NCI-H2171 treated with DMSO at 0.1 percent for 48 hours (cell line): ENCODE measurements around the gene KLF17.

Source experiments
- DNase-seq: peaks from one replicate; lab custom pipeline; 2025; lab: John Stamatoyannopoulos, UW

The KLF17 gene, protein sequence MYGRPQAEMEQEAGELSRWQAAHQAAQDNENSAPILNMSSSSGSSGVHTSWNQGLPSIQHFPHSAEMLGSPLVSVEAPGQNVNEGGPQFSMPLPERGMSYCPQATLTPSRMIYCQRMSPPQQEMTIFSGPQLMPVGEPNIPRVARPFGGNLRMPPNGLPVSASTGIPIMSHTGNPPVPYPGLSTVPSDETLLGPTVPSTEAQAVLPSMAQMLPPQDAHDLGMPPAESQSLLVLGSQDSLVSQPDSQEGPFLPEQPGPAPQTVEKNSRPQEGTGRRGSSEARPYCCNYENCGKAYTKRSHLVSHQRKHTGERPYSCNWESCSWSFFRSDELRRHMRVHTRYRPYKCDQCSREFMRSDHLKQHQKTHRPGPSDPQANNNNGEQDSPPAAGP

DNA sequence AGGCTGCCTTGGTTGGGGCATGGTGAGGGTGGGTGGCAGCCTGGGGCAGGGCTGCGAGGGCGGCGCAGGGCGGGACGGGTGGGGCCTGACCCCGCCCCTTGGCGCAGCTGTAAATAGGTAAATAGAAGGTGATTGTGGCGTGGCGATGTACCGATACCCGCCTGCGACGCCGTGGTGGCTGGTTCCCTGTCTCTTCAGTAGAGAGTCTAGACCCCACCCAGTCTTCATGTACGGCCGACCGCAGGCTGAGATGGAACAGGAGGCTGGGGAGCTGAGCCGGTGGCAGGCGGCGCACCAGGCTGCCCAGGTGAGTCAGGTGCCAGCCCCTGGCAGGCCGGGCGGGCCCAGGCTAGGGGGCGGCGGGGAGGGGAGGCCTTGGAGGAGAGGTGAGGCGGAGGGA is at the start of gene KLF17:
KLF17 (plus strand) TSS at position 140 of the 400 bp plus-strand sequence; CDS start at position 227, 87 bp downstream.
- DNase-seq, result no peak

GRCh38 chr1:44071461-44071860 is 47.2 kb upstream of the KLF17 start:
- DNase-seq, result no peak

DNA sequence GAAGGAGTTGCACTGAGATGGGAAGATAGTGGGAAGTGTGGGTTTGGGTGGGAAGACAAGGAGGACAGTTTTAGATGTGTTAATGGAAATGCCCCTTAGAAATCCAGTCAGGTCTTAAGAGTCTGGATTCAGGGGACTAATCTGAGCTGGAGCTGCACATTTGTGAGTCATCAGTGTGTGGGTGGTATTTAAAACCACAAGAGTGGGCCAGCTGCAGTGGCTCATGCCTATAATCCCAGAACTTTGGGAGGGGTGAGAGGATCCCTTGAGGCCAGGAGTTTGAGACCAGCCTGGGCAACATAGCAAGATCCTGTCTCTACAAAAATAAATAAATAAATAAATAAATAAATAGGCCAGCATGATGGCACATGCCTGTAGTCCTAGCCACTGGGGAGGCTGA is 46.4 kb upstream of the KLF17 start:
- no peak for DNase-seq

- no peak for DNase-seq
These were observed 45.8 kb upstream of the KLF17 start for GRCh38 chr1:44072821-44073220.

DNA sequence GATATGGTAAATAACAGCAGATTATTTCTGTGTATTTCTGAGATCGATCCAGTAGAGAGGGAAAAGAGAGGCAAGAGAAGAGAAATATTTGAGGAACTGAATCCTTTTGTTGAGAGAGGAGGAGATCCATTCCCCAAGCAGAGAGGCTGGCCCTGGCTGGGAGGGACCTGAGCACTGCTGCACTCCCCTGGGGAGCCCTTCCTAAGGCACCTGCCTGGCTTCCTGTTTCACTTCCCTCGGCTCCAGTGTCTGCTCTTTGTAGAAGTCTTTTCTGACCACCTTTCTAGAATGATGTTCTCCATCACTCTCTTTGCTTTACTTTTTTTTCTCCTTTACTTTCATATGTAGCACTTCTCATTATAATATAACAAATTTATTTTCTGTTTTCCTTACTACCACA is 45.1 kb upstream of the KLF17 start:
- no peak for DNase-seq

- DNase-seq, result no peak
These were observed 44.2 kb upstream of the KLF17 start for GRCh38 chr1:44074415-44074814.

DNA sequence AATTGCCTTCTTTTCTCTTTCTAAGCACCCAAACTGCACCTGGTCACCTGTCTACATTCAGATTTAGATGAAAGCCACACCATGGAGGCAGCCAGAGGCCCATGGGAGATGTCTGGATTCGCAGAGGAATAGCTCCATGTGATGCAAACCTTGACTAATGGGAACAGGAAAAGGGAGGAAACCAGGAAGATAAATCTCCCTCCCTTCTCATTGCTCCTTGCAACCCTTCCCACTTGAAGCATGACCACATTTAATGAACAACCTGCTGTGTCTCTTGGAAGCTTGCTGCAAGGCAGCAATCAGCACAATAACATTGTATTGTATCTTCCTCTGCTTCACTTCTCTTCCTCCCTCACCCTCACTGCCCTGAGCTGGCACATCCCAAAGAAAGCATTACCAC is 42.6 kb upstream of the KLF17 start:
- peak; percentile 18 for DNase-seq

GRCh38 chr1:44077421-44077820 is 41.2 kb upstream of the KLF17 start:
- no peak for DNase-seq

DNA sequence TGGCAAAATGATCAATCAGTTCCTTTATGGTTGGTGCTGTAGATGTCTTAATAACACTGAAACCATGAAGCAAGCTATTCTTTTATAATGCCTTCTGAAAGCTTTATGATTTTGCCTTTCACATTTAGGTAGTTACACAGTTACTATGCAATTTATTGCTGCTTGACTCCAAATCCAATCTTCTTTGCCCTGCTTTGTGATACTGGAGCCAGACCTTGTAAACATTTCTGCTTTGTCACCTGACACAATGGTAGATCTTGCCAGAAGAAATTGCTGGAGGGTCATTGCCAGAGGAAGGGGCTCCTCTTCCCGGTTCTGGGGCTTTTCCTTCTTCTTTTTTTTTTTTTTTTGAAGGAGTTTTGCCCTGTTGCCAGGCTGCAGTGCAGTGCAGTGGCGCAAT is 40.5 kb upstream of the KLF17 start:
- no peak for DNase-seq

- DNase-seq, result no peak
These were observed 39.1 kb upstream of the KLF17 start for GRCh38 chr1:44079566-44079965.

DNA sequence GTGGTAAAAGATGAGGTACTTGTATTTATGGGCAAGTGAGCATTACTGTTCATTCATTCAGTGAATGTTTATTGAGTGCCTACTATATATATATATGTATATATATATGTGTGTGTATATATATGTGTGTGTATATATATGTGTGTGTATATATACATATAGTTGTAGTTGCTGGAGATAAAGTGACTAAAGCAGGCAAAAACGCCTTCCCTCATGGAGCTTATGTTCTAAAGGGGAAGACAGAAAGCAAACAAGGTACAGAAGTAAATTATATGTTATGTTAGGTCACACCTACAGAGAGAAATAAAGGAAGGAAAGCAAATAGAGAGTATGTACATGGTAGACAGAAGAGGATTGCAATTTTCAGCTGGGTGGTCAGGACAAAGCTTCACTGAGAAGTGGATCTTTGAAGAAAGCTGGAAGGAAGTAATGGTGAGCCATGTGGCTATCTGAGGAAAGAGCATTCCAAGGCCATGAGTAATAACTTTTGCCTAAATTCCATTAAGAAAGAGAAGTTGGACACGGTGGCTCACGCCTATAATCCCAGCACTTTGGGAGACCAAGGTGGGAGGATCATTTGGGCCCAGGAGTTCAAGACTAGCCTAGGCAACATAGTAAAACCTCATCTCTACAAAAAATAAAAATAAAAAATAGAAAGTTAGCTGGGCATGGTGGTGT is 33.5 kb upstream of the KLF17 start:
- no peak for DNase-seq

- no peak for DNase-seq
These were observed 31.7 kb upstream of the KLF17 start for GRCh38 chr1:44086692-44087474.

DNA sequence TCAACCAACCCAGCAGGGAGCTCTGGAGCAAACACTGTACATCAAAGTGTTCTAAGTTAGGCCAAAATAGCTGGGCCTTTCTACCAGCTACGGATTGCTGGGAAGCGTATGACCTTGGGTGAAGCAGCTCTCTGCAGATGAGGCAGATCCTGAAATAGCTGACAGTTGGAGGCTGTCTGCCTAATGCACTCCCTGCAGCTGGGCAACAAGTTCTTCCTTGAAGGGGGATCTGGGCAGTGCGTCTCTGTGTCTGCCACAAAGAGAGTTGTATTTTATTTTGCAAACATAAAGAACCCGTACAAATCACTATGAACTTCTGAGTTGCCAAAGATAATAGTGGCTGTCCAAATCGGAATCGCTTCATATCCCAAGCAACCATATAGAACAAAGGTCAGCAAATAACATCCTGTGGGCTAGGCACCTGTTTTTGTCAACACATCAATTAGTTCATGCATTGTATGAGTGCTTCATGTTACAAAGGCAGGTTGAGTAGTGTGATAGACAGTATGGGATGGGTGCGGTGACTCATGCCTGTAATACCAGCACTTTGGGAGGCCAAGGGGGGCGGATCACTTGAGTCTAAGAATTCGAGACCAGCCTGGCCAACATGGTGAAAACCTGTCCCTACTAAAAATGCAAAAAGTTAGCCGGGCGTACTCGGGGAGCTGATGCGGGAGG is 29.1 kb upstream of the KLF17 start:
- no peak for DNase-seq

DNA sequence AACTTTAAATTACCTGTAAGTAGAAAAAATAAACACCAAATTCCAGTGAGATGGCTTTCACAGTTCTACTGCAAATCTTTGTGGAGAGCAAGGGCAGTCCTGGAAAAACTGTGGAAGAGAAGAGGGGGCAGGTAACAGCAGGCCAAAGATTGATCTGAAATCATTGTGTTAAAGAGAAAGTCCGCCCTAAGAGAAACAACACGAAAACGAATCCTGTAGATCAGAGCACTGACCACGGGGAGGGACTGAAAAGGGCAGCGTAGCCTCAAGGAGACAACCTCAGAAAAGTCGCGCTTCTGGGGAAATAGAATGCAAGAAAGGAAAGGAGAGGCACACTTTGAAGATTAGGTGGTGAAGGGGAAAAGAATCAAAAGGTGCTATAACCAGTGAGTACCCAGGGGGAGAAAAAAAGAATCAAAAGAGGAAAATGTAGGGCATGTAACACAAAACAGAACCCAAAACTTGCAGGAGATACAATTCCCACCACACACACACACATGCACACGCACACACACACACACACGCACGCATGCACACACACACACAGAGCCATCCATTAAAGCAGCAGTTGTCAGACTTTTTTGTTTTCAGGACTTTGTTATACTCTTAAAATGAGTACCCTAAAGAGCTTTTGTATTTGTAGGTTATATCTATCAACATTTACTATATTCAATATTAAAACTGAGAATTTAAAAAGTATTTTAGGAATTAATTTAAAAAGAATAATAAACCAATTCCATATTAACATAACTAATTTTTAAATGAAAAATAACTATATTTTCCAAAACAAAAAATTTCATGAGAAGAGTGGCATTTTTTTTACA is 28.0 kb upstream of the KLF17 start:
- DNase-seq, result no peak

DNA sequence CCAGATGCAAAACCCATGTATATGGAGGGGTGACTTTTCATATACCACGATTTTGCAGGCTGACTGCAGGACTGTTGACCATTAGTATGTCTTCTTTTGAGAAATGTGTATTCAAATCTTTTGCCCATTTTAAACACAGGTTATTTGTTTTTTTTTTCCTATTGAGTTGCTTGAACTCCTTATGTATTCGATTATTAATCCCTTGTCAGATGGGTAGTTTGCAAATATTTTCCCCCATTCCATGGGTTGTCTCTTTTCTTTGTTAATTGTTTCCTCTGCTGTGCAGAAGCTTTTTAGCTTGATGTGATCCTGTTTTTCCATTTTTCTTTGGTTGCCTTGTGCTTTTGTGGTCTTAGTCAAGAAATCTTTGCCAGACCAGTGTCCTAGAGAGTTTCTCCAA is 24.6 kb upstream of the KLF17 start:
- DNase-seq, result no peak

DNA sequence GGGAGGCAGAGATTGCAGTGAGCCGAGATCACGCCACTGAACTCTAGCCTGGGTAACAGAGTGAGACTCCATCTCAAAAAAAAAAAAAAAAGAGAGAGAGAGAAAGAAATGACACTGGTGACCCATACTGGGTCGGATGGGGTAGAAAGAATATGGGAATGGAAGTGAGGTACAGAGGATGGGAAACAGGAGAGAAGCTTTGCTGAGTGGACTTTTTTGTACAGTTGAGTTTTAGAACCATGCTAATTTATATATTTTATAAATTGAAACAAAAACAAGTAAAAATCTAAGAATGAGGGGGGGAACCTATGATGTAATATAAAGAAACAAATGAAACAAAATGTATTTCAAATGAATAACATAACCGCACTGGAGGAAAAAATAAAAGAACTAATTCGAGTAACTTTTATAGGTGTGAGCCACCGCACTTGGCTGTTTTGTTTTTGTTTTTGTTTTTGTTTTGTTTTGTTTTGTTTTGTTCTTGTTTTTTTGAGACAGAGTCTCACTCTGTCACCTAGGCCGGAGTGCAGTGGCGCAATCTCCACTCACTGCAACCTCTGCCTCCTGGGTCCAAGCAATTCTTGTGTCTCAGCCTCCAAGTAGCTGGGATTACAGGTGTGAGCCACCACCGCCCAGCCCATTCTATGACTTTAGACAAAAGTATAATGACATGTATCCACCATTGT is 18.3 kb upstream of the KLF17 start:
- DNase-seq, result no peak

GRCh38 chr1:44101328-44101727 is 17.3 kb upstream of the KLF17 start:
- no peak for DNase-seq

DNA sequence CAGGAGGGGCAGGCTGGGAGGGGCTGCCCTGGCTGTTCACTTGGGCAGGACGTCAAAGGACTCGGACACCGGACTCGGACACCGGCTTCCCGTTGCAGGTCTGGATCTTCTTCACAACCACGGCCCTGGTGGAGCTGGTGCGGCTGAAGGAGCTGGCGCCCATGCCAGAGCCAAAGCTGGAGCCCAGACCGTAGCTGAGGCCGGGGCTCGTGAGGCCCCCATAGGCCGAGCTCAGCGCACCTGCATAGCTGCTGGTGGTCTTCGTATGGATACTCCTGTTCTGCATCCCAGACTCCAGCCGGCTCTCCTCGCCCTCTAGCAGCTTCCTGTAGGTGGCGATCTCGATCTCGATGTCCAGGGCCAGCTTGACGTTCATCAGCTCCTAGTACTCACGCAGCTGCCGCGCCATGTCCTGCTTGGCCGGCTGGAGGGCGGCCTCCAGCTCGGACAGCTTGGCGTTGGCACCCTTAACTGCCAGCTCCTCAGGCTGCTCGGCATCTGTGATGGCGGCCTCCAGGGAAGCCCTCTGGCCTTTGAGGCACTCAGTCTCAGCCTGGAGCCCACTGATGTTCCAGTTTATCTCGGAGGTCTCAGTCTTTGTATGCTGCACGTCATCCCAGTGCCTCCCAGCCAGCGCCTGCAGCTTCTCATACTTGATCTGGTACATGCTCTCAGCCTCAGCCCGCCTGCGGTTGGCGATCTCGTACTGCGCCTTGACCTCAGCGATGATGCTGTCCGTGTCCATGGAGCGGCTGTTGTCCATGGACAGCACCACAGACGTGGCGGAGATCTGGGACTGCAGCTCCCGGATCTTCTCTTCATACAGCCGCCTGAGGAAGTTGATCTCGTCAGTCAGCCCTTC is 15.1 kb upstream of the KLF17 start:
- no peak for DNase-seq

DNA sequence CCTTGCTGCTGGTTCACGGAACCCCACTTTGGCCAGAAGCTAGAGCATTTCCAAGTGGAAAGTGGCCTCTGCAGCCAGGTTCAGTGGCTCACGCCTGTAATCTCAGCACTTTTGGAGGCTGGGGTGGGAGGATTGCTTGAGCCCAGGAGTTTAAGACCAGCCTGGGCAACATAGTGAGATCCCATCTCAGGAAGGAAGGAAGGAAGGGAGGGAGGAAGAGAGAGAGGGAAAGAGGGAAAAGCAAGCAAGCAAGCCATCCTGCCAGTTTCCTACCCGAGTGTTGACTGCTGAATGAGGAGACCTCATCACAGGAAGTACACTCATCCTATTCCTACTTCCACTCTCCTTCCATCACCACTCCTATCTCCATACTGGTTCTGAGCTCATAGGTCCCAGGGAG is 12.8 kb upstream of the KLF17 start:
- no peak for DNase-seq

GRCh38 chr1:44108241-44108640 is 10.4 kb upstream of the KLF17 start:
- DNase-seq, result no peak
